Bronchial epithelial cell (primary cell): ENCODE measurements around the gene S1PR5. TPM values are rescaled to one million over a fixed set of nuclear protein-coding genes. Genes with fewer than 3 reads are reported as not detected.
A peak's percentile ranks its signal among the peaks of the same experiment; 100 is the strongest.

Source experiments
- DNase-seq: peaks from one replicate; pipeline ENCODE4 v3.0.0-alpha.2; 2010; ENCODE audit warnings: low read depth
- FAIRE-seq: peaks from 2 replicates; lab custom pipeline; 2011; peaks lifted over from hg19 to GRCh38; lab: Jason Lieb, UNC
- H3K27me3 ChIP-seq: 2 replicates; pipeline ENCODE4 v1.5.1; 2011; ENCODE audit warnings: low read length; ENCODE audit not compliant: control insufficient read depth, insufficient read depth
- H3K36me3 ChIP-seq: 2 replicates; pipeline ENCODE4 v1.5.1; 2011; ENCODE audit warnings: low read length; ENCODE audit not compliant: control insufficient read depth, insufficient read depth
- H3K4me3 ChIP-seq: 2 replicates; pipeline ENCODE4 v1.5.1; 2011; ENCODE audit warnings: mild to moderate bottlenecking, low read depth, low read length, control low read depth
- CTCF ChIP-seq: IDR thresholded peaks from 2 replicates; pipeline ENCODE4 v1.5.1; 2011; ENCODE audit warnings: mild to moderate bottlenecking, moderate library complexity, low read length, control low read depth, inconsistent platforms; ENCODE audit not compliant: insufficient read depth, severe bottlenecking
- total RNA-seq: library from RNA; depleted of rRNA; stranded (reverse); fragments of >200 nt; gene quantifications from 2 replicates; pipeline ENCODE4 v1.2.1, GENCODE V29; 2014

Gene S1PR5
- total RNA-seq, 1 donor from 2014 or later, result 6.6 TPM

GRCh38 chr19:10478476-10478875 lies 38.8 kb downstream of the S1PR5 start:
- Histone ChIP-seq H3K27me3 (no peaks in the 10 kb centered on the region), H3K36me3 (no peaks in the 10 kb centered on the region), H3K4me3 (no peak overlapping the region)
- no peak for TF ChIP-seq CTCF
- DNase-seq (no peak), FAIRE-seq (no peak)

GRCh38 chr19:10474962-10475451 lies 42.2 kb downstream of the S1PR5 start:
- H3K36me3 ChIP-seq, result no peaks in the 10 kb centered on the region
- no peak for FAIRE-seq
- TF ChIP-seq CTCF, result no peak
- no peak for DNase-seq
- H3K4me3 ChIP-seq, result no peak overlapping the region
- H3K27me3 ChIP-seq, result no peaks in the 10 kb centered on the region

- TF ChIP-seq CTCF, result no peak
Observed at GRCh38 chr19:10473192-10473591, 44.1 kb downstream of the S1PR5 start.

GRCh38 chr19:10471909-10472308 lies 45.3 kb downstream of the S1PR5 start:
- DNase-seq (peak; percentile 58), FAIRE-seq (no peak)
- no peak overlapping the region for H3K4me3 ChIP-seq
- H3K36me3 ChIP-seq, result no peaks in the 10 kb centered on the region
- H3K27me3 ChIP-seq, result no peaks in the 10 kb centered on the region
- TF ChIP-seq CTCF, result peak; percentile 42

More at GRCh38 chr19:10473192-10473591, 44.1 kb downstream of the S1PR5 start:
- no peaks in the 10 kb centered on the region for H3K27me3 ChIP-seq
- H3K4me3 ChIP-seq, result no peak overlapping the region
- FAIRE-seq, result no peak
- H3K36me3 ChIP-seq, result no peaks in the 10 kb centered on the region
- DNase-seq, result no peak

- Histone ChIP-seq H3K36me3 (no peaks in the 10 kb centered on the region), H3K4me3 (no peak overlapping the region), H3K27me3 (no peaks in the 10 kb centered on the region)
- no peak for TF ChIP-seq CTCF
- FAIRE-seq, result no peak
- DNase-seq, result no peak
Observed at GRCh38 chr19:10468133-10468532, 49.1 kb downstream of the S1PR5 start.

- FAIRE-seq, result no peak
- Histone ChIP-seq H3K27me3 (no peaks in the 10 kb centered on the region), H3K36me3 (no peaks in the 10 kb centered on the region), H3K4me3 (no peak overlapping the region)
- TF ChIP-seq CTCF, result no peak
- no peak for DNase-seq
Observed at GRCh38 chr19:10467104-10467706, 50.0 kb downstream of the S1PR5 start.
